Smooth muscle cell (in vitro differentiated cells): ENCODE results near the gene APOB. TPM values are rescaled to one million over a fixed set of nuclear protein-coding genes. Genes with fewer than 3 reads are reported as not detected.

Source experiments
- DNase-seq: peaks from one replicate; lab custom pipeline; 2025; ENCODE audit not compliant: unreplicated experiment; lab: John Stamatoyannopoulos, UW
- H2AFZ ChIP-seq: fragments of 200-600 bp; sonication (generic); 2 replicates; pipeline ENCODE4 v1.6.0; 2016; ENCODE audit warnings: antibody characterized with exemption, low read depth, mild to moderate bottlenecking
- H3F3A ChIP-seq: fragments of 200-600 bp; sonication (generic); 2 replicates; pipeline ENCODE4 v1.6.0; 2017; ENCODE audit warnings: antibody characterized with exemption, low read depth
- H3K27ac ChIP-seq: fragments of 200-600 bp; sonication (generic); 2 replicates; pipeline ENCODE4 v1.5.1; 2016; ENCODE audit warnings: low read depth, mild to moderate bottlenecking
- H3K27me3 ChIP-seq: fragments of 200-600 bp; sonication (generic); 2 replicates; pipeline ENCODE4 v1.6.1; 2016; ENCODE audit warnings: low read depth, mild to moderate bottlenecking
- H3K36me3 ChIP-seq: fragments of 200-600 bp; sonication (generic); 2 replicates; pipeline ENCODE4 v1.5.1; 2016; ENCODE audit warnings: low read depth
- H3K4me1 ChIP-seq: fragments of 200-600 bp; sonication (generic); 2 replicates; pipeline ENCODE4 v1.5.1; 2016; ENCODE audit warnings: low read depth
- H3K4me2 ChIP-seq: fragments of 200-600 bp; sonication (generic); 2 replicates; pipeline ENCODE4 v1.6.0; 2016; ENCODE audit warnings: mild to moderate bottlenecking
- H3K4me3 ChIP-seq: fragments of 200-600 bp; sonication (generic); 2 replicates; pipeline ENCODE4 v1.5.1; 2016; ENCODE audit warnings: mild to moderate bottlenecking
- H3K79me2 ChIP-seq: fragments of 200-600 bp; sonication (generic); 2 replicates; pipeline ENCODE4 v1.6.0; 2016; ENCODE audit warnings: low read depth, mild to moderate bottlenecking
- H3K9ac ChIP-seq: fragments of 200-600 bp; sonication (generic); 2 replicates; pipeline ENCODE4 v1.6.0; 2016; ENCODE audit warnings: low read depth
- H3K9me3 ChIP-seq: fragments of 200-600 bp; sonication (generic); replicated peaks from 2 replicates; pipeline ENCODE4 v1.5.1; 2016; ENCODE audit warnings: low read depth
- H4K20me1 ChIP-seq: fragments of 200-600 bp; sonication (generic); 2 replicates; pipeline ENCODE4 v1.6.0; 2016; ENCODE audit warnings: low read depth
- CTCF ChIP-seq: fragments of 200-600 bp; sonication (generic); IDR thresholded peaks from 2 replicates; pipeline ENCODE4 v1.5.1; 2017; ENCODE audit warnings: borderline replicate concordance, mild to moderate bottlenecking, antibody characterized with exemption; ENCODE audit not compliant: insufficient read depth, poor library complexity, severe bottlenecking
- WGBS: methylation state at CpG from one replicate; pipeline ENCODE4 v1.1.7; 2016; ENCODE audit warnings: low lambda C conversion rate; 5-methylcytosine and 5-hydroxymethylcytosine counted together
- polyA plus RNA-seq: library from polyadenylated mRNA; unstranded; fragments of >200 nt; fragmentation: Nextera tagmentation; extraction: Ambion mirVana; gene quantifications from 2 replicates; pipeline ENCODE4 v1.2.1, GENCODE V29; 2016
- total RNA-seq: library from RNA; depleted of rRNA; stranded (reverse); fragments of >200 nt; gene quantifications from 2 replicates; pipeline ENCODE4 v1.2.3, GENCODE V29; 2014

Gene APOB
- total and polyA plus RNA-seq, 2 experiments from 2014 or later, result under 0.01 to 0.09 TPM

GRCh38 chr2:21024198-21024597, 19.7 kb downstream of the APOB start:
- H3K4me2 ChIP-seq, result no peak overlapping the region
- H3K79me2 ChIP-seq, result no peaks in the 10 kb centered on the region
- no peaks in the 10 kb centered on the region for H3F3A ChIP-seq
- no peak overlapping the region for H3K27ac ChIP-seq
- WGBS, result 87% methylated on average over 5 of the region's 5 CpGs
- H3K9ac ChIP-seq, result no peak overlapping the region
- no peak overlapping the region for H3K4me3 ChIP-seq
- no peak for TF ChIP-seq CTCF
- no peaks in the 10 kb centered on the region for H3K36me3 ChIP-seq
- no peaks in the 10 kb centered on the region for H3K9me3 ChIP-seq
- no peaks in the 10 kb centered on the region for H3K4me1 ChIP-seq
- peaks cover 60% of the 10 kb centered on the region for H3K27me3 ChIP-seq
- no peaks in the 10 kb centered on the region for H4K20me1 ChIP-seq
- no peak overlapping the region for H2AFZ ChIP-seq
- DNase-seq, result no peak

- Histone ChIP-seq H3K27ac (no peak overlapping the region), H3F3A (no peaks in the 10 kb centered on the region), H3K9ac (no peak overlapping the region), H3K9me3 (no peaks in the 10 kb centered on the region), H3K27me3 (peaks cover 54% of the 10 kb centered on the region), H3K36me3 (no peaks in the 10 kb centered on the region), H3K79me2 (no peaks in the 10 kb centered on the region), H3K4me1 (no peaks in the 10 kb centered on the region), H2AFZ (no peak overlapping the region), H3K4me2 (no peak overlapping the region), H3K4me3 (no peak overlapping the region), H4K20me1 (no peaks in the 10 kb centered on the region)
- 88% methylated on average over 4 of the region's 4 CpGs for WGBS
- no peak for TF ChIP-seq CTCF
- no peak for DNase-seq
These were observed 20.3 kb downstream of the APOB start for GRCh38 chr2:21023419-21024181.

GRCh38 chr2:21022792-21023367, 21.0 kb downstream of the APOB start:
- no peak for TF ChIP-seq CTCF
- WGBS, result 92% methylated on average over 8 of the region's 8 CpGs
- Histone ChIP-seq H3K9ac (no peak overlapping the region), H3K79me2 (no peaks in the 10 kb centered on the region), H3K9me3 (no peaks in the 10 kb centered on the region), H3K36me3 (no peaks in the 10 kb centered on the region), H2AFZ (no peak overlapping the region), H3K4me2 (no peak overlapping the region), H3K4me1 (no peaks in the 10 kb centered on the region), H4K20me1 (no peaks in the 10 kb centered on the region), H3F3A (no peaks in the 10 kb centered on the region), H3K27me3 (peaks cover 47% of the 10 kb centered on the region), H3K4me3 (no peak overlapping the region), H3K27ac (no peak overlapping the region)
- no peak for DNase-seq
